ENCODE data around the gene RAB2B. TPM values are rescaled to one million over a fixed set of nuclear protein-coding genes. Genes with fewer than 3 reads are reported as not detected.

Gene RAB2B
- total RNA-seq = 10 to 100 TPM; 23.6 to 33.7 (median 27.6) TPM
- total RNA-seq (2013) = 23.2 TPM
- 23.1 to 36.0 (median 29.3) reads per million in 29 experiments for total RNA-seq

- H3K9me3 Mint-ChIP-seq = no peaks in the 10 kb centered on the region
- no peaks in the 10 kb centered on the region for H3K27me3 ChIP-seq (replicated peaks in 1 of 2; ENCODE audit: control insufficient read depth in 2 of 2, extremely low read depth in 1 of 2, insufficient read depth in 2 of 2, low read length in 1 of 2)
- POLR2A ChIA-PET = interaction anchor here (0.5 to 2.5 kb wide), 8 partner anchors 21 to 1063 kb away, joined by 3 to 17 read pairs (median 3); partner anchors contain the start of gene CHD8 (in 1 of the 2)
- CTCF ChIA-PET = interaction anchor here (0.5 to 4.1 kb wide), 18 partner anchors 11 to 1419 kb away, joined by 3 to 24 read pairs (median 6); partner anchors contain the start of genes CHD8 (in 2 of the 2), METTL3 (in 1 of the 2), SALL2 (in 1 of the 2) and SUPT16H (in 1 of the 2)
- peaks cover 25% of the 10 kb centered on the region for H3K36me3 Mint-ChIP-seq
- H3K27ac ChIP-seq (ENCODE audit: low read length) = peak within 1 kb of the TSS; percentile 89
- H3K4me1 Mint-ChIP-seq = peaks cover 45 to 57% (median 51%) of the 10 kb centered on the region in 3 donors
- H3K9me3 ChIP-seq = no peaks in the 10 kb centered on the region
- ATAC-seq (replicated peaks in 1 of 4) (peak; percentile 94 to 99 (median 97)), DNase-seq (peak; percentile 86 to 99 (median 95))
- H3K4me1 ChIP-seq (ENCODE audit: control insufficient read depth in 1 of 2, extremely low read depth in 1 of 2, insufficient read depth in 2 of 2, low read length in 2 of 2) = peaks cover 15 to 16% of the 10 kb centered on the region in 2 experiments
- WGBS (ENCODE audit: insufficient coverage) = 2% methylated on average over 33 of the region's 49 CpGs
- peaks cover 0 to 25% of the 10 kb centered on the region in 2 donors for H3K36me3 ChIP-seq (ENCODE audit: control insufficient read depth in 2 of 2, extremely low read depth in 1 of 2, insufficient read depth in 1 of 2, low read length in 1 of 2)
- H3K27ac Mint-ChIP-seq = peak within 1 kb of the TSS; percentile 99
- H3K4me3 ChIP-seq (ENCODE audit: control insufficient read depth in 1 of 2, extremely low read depth in 1 of 2, low read length in 1 of 2) = peak within 1 kb of the TSS; percentile 77 to 95
- H3K4me3 Mint-ChIP-seq = peak within 1 kb of the TSS; percentile 97 to 100 (median 100)
- no peaks in the 10 kb centered on the region for H3K27me3 Mint-ChIP-seq
Measured at GRCh38 chr14:21476925-21477681, at the start of gene RAB2B, which contains the start of gene TOX4. Gene RAB2B, minus strand, starts transcription at chr14:21476959. Its CDS starts 87 bp downstream, at chr14:21476872. Gene TOX4, plus strand, starts transcription at chr14:21477195. Its CDS starts 84 bp downstream, at chr14:21477279.

GRCh38 chr14:21525962-21526671, 49.4 kb upstream of the RAB2B start, which contains the start of gene SALL2:
Gene SALL2, minus strand, starts transcription at chr14:21526346. Its CDS starts 219 bp downstream, at chr14:21526127.
- under 1% methylated on average over 19 of the region's 43 CpGs for WGBS (ENCODE audit: insufficient coverage)
- Histone ChIP-seq H3K27me3 (replicated peaks in 1 of 2; ENCODE audit: control insufficient read depth in 2 of 2, extremely low read depth in 1 of 2, insufficient read depth in 2 of 2, low read length in 1 of 2) (no peaks in the 10 kb centered on the region), H3K36me3 (ENCODE audit: control insufficient read depth in 2 of 2, extremely low read depth in 1 of 2, insufficient read depth in 1 of 2, low read length in 1 of 2) (peaks cover 0 to 3% of the 10 kb centered on the region in 2 donors), H3K4me3 (ENCODE audit: control insufficient read depth in 1 of 2, extremely low read depth in 1 of 2, low read length in 1 of 2) (peak within 1 kb of the TSS; percentile 54 to 70), H3K9me3 (no peaks in the 10 kb centered on the region), H3K4me1 (ENCODE audit: control insufficient read depth in 1 of 2, extremely low read depth in 1 of 2, insufficient read depth in 2 of 2, low read length in 2 of 2) (peaks cover 9 to 15% of the 10 kb centered on the region in 2 experiments), H3K27ac (ENCODE audit: low read length) (no peak within 1 kb of the TSS)
- no peaks in the 10 kb centered on the region for H3K9me3 Mint-ChIP-seq
- peak within 1 kb of the TSS; percentile 9 to 66 for H3K27ac Mint-ChIP-seq
- ChIA-PET POLR2A (interaction anchor here (0.6 to 1.2 kb wide), 5 partner anchors 15 to 1337 kb away, joined by 3 to 8 read pairs (median 3); partner anchors contain the start of gene METTL3 (in 1 of the 2)), CTCF (interaction anchor here (0.5 to 3.2 kb wide), 9 partner anchors 8 to 511 kb away, joined by 3 to 21 read pairs (median 3); partner anchors contain the start of genes METTL3 (in 1 of the 2) and RAB2B (in 1 of the 2))
- ATAC-seq (replicated peaks in 1 of 4) = peak; percentile 85 to 92 (median 87)
- H3K36me3 Mint-ChIP-seq = no peaks in the 10 kb centered on the region
- H3K4me1 Mint-ChIP-seq = peaks cover 17 to 21% (median 18%) of the 10 kb centered on the region in 3 donors
- DNase-seq = peak; percentile 22 to 74 (median 45)
- H3K27me3 Mint-ChIP-seq = no peaks in the 10 kb centered on the region
- H3K4me3 Mint-ChIP-seq = peak within 1 kb of the TSS; percentile 72 to 85 (median 81)

GRCh38 chr14:21525571-21525961, 48.8 kb upstream of the RAB2B start:
- ATAC-seq (replicated peaks in 1 of 4) = no peak
- no peaks in the 10 kb centered on the region for H3K27me3 Mint-ChIP-seq
- H3K4me1 Mint-ChIP-seq = peaks cover 17 to 21% (median 18%) of the 10 kb centered on the region in 3 donors
- Histone ChIP-seq H3K36me3 (ENCODE audit: control insufficient read depth in 2 of 2, extremely low read depth in 1 of 2, insufficient read depth in 1 of 2, low read length in 1 of 2) (peaks cover 0 to 3% of the 10 kb centered on the region in 2 donors), H3K4me3 (ENCODE audit: control insufficient read depth in 1 of 2, extremely low read depth in 1 of 2, low read length in 1 of 2) (peak overlapping the region in 1 of 2 donors; percentile 70), H3K9me3 (no peaks in the 10 kb centered on the region), H3K27me3 (replicated peaks in 1 of 2; ENCODE audit: control insufficient read depth in 2 of 2, extremely low read depth in 1 of 2, insufficient read depth in 2 of 2, low read length in 1 of 2) (no peaks in the 10 kb centered on the region), H3K4me1 (ENCODE audit: control insufficient read depth in 1 of 2, extremely low read depth in 1 of 2, insufficient read depth in 2 of 2, low read length in 2 of 2) (peaks cover 9 to 15% of the 10 kb centered on the region in 2 experiments), H3K27ac (ENCODE audit: low read length) (no peak overlapping the region)
- CTCF ChIA-PET = interaction anchor here (0.5 to 3.2 kb wide), 6 partner anchors 8 to 140 kb away, joined by 3 to 21 read pairs (median 4); partner anchors contain the start of gene METTL3 (in 1 of the 2)
- POLR2A ChIA-PET = interaction anchor here in 1 of 2 donors (1.2 kb wide), 1 partner anchor 15 kb away, joined by 8 read pairs; the partner anchor contains the start of gene METTL3
- DNase-seq = no peak
- peak overlapping the region; percentile 9 to 66 for H3K27ac Mint-ChIP-seq
- H3K36me3 Mint-ChIP-seq = no peaks in the 10 kb centered on the region
- H3K9me3 Mint-ChIP-seq = no peaks in the 10 kb centered on the region
- WGBS (ENCODE audit: insufficient coverage) = 78% methylated on average over 4 of the region's 12 CpGs
- peak overlapping the region; percentile 72 to 85 (median 81) for H3K4me3 Mint-ChIP-seq

- 90% methylated on average over 11 of the region's 18 CpGs for WGBS (ENCODE audit: insufficient coverage)
- DNase-seq (no peak), ATAC-seq (replicated peaks in 1 of 4) (no peak)
- H3K27me3 ChIP-seq (replicated peaks in 1 of 2; ENCODE audit: control insufficient read depth in 2 of 2, extremely low read depth in 1 of 2, insufficient read depth in 2 of 2, low read length in 1 of 2) = no peaks in the 10 kb centered on the region
- CTCF ChIA-PET = interaction anchor here (0.6 to 3.2 kb wide), 5 partner anchors 19 to 1069 kb away, joined by 3 to 21 read pairs (median 3); no protein-coding TSS in a partner anchor
- peaks cover 9 to 15% of the 10 kb centered on the region in 2 experiments for H3K4me1 ChIP-seq (ENCODE audit: control insufficient read depth in 1 of 2, extremely low read depth in 1 of 2, insufficient read depth in 2 of 2, low read length in 2 of 2)
- no peaks in the 10 kb centered on the region for H3K9me3 Mint-ChIP-seq
- no peaks in the 10 kb centered on the region for H3K27me3 Mint-ChIP-seq
- peaks cover 17 to 21% (median 18%) of the 10 kb centered on the region in 3 donors for H3K4me1 Mint-ChIP-seq
- peak overlapping the region; percentile 72 to 85 (median 81) for H3K4me3 Mint-ChIP-seq
- peak overlapping the region; percentile 9 to 66 for H3K27ac Mint-ChIP-seq
- no peak overlapping the region for H3K27ac ChIP-seq (ENCODE audit: low read length)
- H3K9me3 ChIP-seq = no peaks in the 10 kb centered on the region
- POLR2A ChIA-PET = no interaction called here
- peaks cover 0 to 3% of the 10 kb centered on the region in 2 donors for H3K36me3 ChIP-seq (ENCODE audit: control insufficient read depth in 2 of 2, extremely low read depth in 1 of 2, insufficient read depth in 1 of 2, low read length in 1 of 2)
- H3K4me3 ChIP-seq (ENCODE audit: control insufficient read depth in 1 of 2, extremely low read depth in 1 of 2, low read length in 1 of 2) = no peak overlapping the region
- H3K36me3 Mint-ChIP-seq = no peaks in the 10 kb centered on the region
Measured at GRCh38 chr14:21524575-21525490, 48.1 kb upstream of the RAB2B start.

- no peak for DNase-seq
- Histone ChIP-seq H3K4me1 (ENCODE audit: control insufficient read depth in 1 of 2, extremely low read depth in 1 of 2, insufficient read depth in 2 of 2, low read length in 2 of 2) (peaks cover 9 to 15% of the 10 kb centered on the region in 2 experiments), H3K27ac (ENCODE audit: low read length) (no peak overlapping the region), H3K27me3 (replicated peaks in 1 of 2; ENCODE audit: control insufficient read depth in 2 of 2, extremely low read depth in 1 of 2, insufficient read depth in 2 of 2, low read length in 1 of 2) (no peaks in the 10 kb centered on the region), H3K4me3 (ENCODE audit: control insufficient read depth in 1 of 2, extremely low read depth in 1 of 2, low read length in 1 of 2) (no peak overlapping the region), H3K36me3 (ENCODE audit: control insufficient read depth in 2 of 2, extremely low read depth in 1 of 2, insufficient read depth in 1 of 2, low read length in 1 of 2) (peaks cover 0 to 3% of the 10 kb centered on the region in 2 donors), H3K9me3 (no peaks in the 10 kb centered on the region)
- 80% methylated on average over 5 of the region's 7 CpGs for WGBS (ENCODE audit: insufficient coverage)
- no peaks in the 10 kb centered on the region for H3K27me3 Mint-ChIP-seq
- no peaks in the 10 kb centered on the region for H3K36me3 Mint-ChIP-seq
- no peak overlapping the region for H3K4me3 Mint-ChIP-seq
- peaks cover 17 to 21% (median 18%) of the 10 kb centered on the region in 3 donors for H3K4me1 Mint-ChIP-seq
- no peak overlapping the region for H3K27ac Mint-ChIP-seq
- no peak for ATAC-seq (replicated peaks in 1 of 4)
- CTCF ChIA-PET = interaction anchor here in 1 of 2 donors (0.8 kb wide), 1 partner anchor 313 kb away, joined by 3 read pairs; no protein-coding TSS in a partner anchor
- H3K9me3 Mint-ChIP-seq = no peaks in the 10 kb centered on the region
- POLR2A ChIA-PET = no interaction called here
Measured at GRCh38 chr14:21523203-21523602, 46.4 kb upstream of the RAB2B start.
